Smooth muscle cell (in vitro differentiated cells): ENCODE results near the gene BCL11B. TPM values are rescaled to one million over a fixed set of nuclear protein-coding genes. Genes with fewer than 3 reads are reported as not detected.

Source experiments
- DNase-seq: peaks from one replicate; lab custom pipeline; 2025; ENCODE audit not compliant: unreplicated experiment; lab: John Stamatoyannopoulos, UW
- H2AFZ ChIP-seq: fragments of 200-600 bp; sonication (generic); 2 replicates; pipeline ENCODE4 v1.6.0; 2016; ENCODE audit warnings: antibody characterized with exemption, low read depth, mild to moderate bottlenecking
- H3F3A ChIP-seq: fragments of 200-600 bp; sonication (generic); 2 replicates; pipeline ENCODE4 v1.6.0; 2017; ENCODE audit warnings: antibody characterized with exemption, low read depth
- H3K27ac ChIP-seq: fragments of 200-600 bp; sonication (generic); 2 replicates; pipeline ENCODE4 v1.5.1; 2016; ENCODE audit warnings: low read depth, mild to moderate bottlenecking
- H3K27me3 ChIP-seq: fragments of 200-600 bp; sonication (generic); 2 replicates; pipeline ENCODE4 v1.6.1; 2016; ENCODE audit warnings: low read depth, mild to moderate bottlenecking
- H3K36me3 ChIP-seq: fragments of 200-600 bp; sonication (generic); 2 replicates; pipeline ENCODE4 v1.5.1; 2016; ENCODE audit warnings: low read depth
- H3K4me1 ChIP-seq: fragments of 200-600 bp; sonication (generic); 2 replicates; pipeline ENCODE4 v1.5.1; 2016; ENCODE audit warnings: low read depth
- H3K4me2 ChIP-seq: fragments of 200-600 bp; sonication (generic); 2 replicates; pipeline ENCODE4 v1.6.0; 2016; ENCODE audit warnings: mild to moderate bottlenecking
- H3K4me3 ChIP-seq: fragments of 200-600 bp; sonication (generic); 2 replicates; pipeline ENCODE4 v1.5.1; 2016; ENCODE audit warnings: mild to moderate bottlenecking
- H3K79me2 ChIP-seq: fragments of 200-600 bp; sonication (generic); 2 replicates; pipeline ENCODE4 v1.6.0; 2016; ENCODE audit warnings: low read depth, mild to moderate bottlenecking
- H3K9ac ChIP-seq: fragments of 200-600 bp; sonication (generic); 2 replicates; pipeline ENCODE4 v1.6.0; 2016; ENCODE audit warnings: low read depth
- H3K9me3 ChIP-seq: fragments of 200-600 bp; sonication (generic); replicated peaks from 2 replicates; pipeline ENCODE4 v1.5.1; 2016; ENCODE audit warnings: low read depth
- H4K20me1 ChIP-seq: fragments of 200-600 bp; sonication (generic); 2 replicates; pipeline ENCODE4 v1.6.0; 2016; ENCODE audit warnings: low read depth
- WGBS: methylation state at CpG from one replicate; pipeline ENCODE4 v1.1.7; 2016; ENCODE audit warnings: low lambda C conversion rate; 5-methylcytosine and 5-hydroxymethylcytosine counted together
- polyA plus RNA-seq: library from polyadenylated mRNA; unstranded; fragments of >200 nt; fragmentation: Nextera tagmentation; extraction: Ambion mirVana; gene quantifications from 2 replicates; pipeline ENCODE4 v1.2.1, GENCODE V29; 2016
- total RNA-seq: library from RNA; depleted of rRNA; stranded (reverse); fragments of >200 nt; gene quantifications from 2 replicates; pipeline ENCODE4 v1.2.3, GENCODE V29; 2014
- TF ChIP-seq, protein P1 (sequence below): fragments of 200-600 bp; sonication (generic); IDR thresholded peaks from 2 replicates; pipeline ENCODE4 v1.5.1; 2017; ENCODE audit warnings: borderline replicate concordance, mild to moderate bottlenecking, antibody characterized with exemption; ENCODE audit not compliant: insufficient read depth, poor library complexity, severe bottlenecking

The BCL11B gene
- total and polyA plus RNA-seq, 2 experiments from 2014 or later = 0.56 to 3.0 TPM

- Histone ChIP-seq H2AFZ (no peak overlapping the region), H3K27me3 (no peaks in the 10 kb centered on the region), H3K4me3 (no peak overlapping the region), H3K9ac (no peak overlapping the region), H3F3A (no peaks in the 10 kb centered on the region), H3K9me3 (no peaks in the 10 kb centered on the region), H3K4me1 (no peaks in the 10 kb centered on the region), H3K27ac (no peak overlapping the region), H4K20me1 (no peaks in the 10 kb centered on the region), H3K4me2 (no peak overlapping the region), H3K79me2 (no peaks in the 10 kb centered on the region), H3K36me3 (no peaks in the 10 kb centered on the region)
- TF ChIP-seq, protein P1, sequence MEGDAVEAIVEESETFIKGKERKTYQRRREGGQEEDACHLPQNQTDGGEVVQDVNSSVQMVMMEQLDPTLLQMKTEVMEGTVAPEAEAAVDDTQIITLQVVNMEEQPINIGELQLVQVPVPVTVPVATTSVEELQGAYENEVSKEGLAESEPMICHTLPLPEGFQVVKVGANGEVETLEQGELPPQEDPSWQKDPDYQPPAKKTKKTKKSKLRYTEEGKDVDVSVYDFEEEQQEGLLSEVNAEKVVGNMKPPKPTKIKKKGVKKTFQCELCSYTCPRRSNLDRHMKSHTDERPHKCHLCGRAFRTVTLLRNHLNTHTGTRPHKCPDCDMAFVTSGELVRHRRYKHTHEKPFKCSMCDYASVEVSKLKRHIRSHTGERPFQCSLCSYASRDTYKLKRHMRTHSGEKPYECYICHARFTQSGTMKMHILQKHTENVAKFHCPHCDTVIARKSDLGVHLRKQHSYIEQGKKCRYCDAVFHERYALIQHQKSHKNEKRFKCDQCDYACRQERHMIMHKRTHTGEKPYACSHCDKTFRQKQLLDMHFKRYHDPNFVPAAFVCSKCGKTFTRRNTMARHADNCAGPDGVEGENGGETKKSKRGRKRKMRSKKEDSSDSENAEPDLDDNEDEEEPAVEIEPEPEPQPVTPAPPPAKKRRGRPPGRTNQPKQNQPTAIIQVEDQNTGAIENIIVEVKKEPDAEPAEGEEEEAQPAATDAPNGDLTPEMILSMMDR = no peak
- no peak for DNase-seq
- WGBS = 86% methylated on average over 27 of the region's 27 CpGs
These were observed 125.2 kb downstream of the BCL11B start for GRCh38 chr14:99146616-99147365.

DNA sequence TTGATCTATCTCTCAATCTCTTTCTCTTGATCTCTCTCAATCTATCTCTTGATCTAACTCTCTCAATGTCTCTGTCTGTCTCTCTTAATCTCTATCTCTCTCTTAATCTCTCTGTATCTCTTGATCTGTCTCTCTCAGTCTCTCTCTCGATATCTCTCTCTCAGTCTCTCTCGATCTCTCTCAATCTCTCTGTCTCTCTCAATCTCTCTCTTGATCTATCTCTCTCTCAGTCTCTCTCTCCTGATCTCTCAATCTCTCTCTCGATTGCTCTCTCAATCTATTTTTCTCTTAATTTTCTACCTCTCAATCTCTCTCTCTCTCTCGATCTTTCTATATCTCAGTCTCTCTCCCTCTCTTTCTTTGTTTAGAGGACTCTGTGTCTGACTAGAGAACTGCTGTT lies 126.7 kb downstream of the BCL11B start:
- Histone ChIP-seq H3K36me3 (no peaks in the 10 kb centered on the region), H3K9ac (no peak overlapping the region), H3K4me2 (no peak overlapping the region), H3K27ac (no peak overlapping the region), H3K79me2 (no peaks in the 10 kb centered on the region), H3K4me3 (no peak overlapping the region), H2AFZ (no peak overlapping the region), H4K20me1 (no peaks in the 10 kb centered on the region), H3K4me1 (no peaks in the 10 kb centered on the region), H3F3A (no peaks in the 10 kb centered on the region), H3K9me3 (no peaks in the 10 kb centered on the region), H3K27me3 (no peaks in the 10 kb centered on the region)
- TF ChIP-seq, protein P1 = no peak
- 98% methylated on average over 4 of the region's 4 CpGs for WGBS
- DNase-seq = no peak

- H3K4me3 ChIP-seq = no peak overlapping the region
- WGBS = 80% methylated on average over 4 of the region's 4 CpGs
- no peaks in the 10 kb centered on the region for H3K9me3 ChIP-seq
- no peak overlapping the region for H2AFZ ChIP-seq
- H3F3A ChIP-seq = no peaks in the 10 kb centered on the region
- no peaks in the 10 kb centered on the region for H3K36me3 ChIP-seq
- H3K27me3 ChIP-seq = no peaks in the 10 kb centered on the region
- H4K20me1 ChIP-seq = no peaks in the 10 kb centered on the region
- H3K9ac ChIP-seq = no peak overlapping the region
- no peaks in the 10 kb centered on the region for H3K79me2 ChIP-seq
- TF ChIP-seq, protein P1 = no peak
- no peak for DNase-seq
- H3K4me2 ChIP-seq = no peak overlapping the region
- no peak overlapping the region for H3K27ac ChIP-seq
- H3K4me1 ChIP-seq = no peaks in the 10 kb centered on the region
These were observed 128.2 kb downstream of the BCL11B start for GRCh38 chr14:99143793-99144192.

- Histone ChIP-seq H2AFZ (no peak overlapping the region), H3K4me3 (no peak overlapping the region), H3K4me2 (no peak overlapping the region), H3K27ac (no peak overlapping the region), H3K79me2 (no peaks in the 10 kb centered on the region), H3K4me1 (no peaks in the 10 kb centered on the region), H3K9ac (no peak overlapping the region), H3F3A (no peaks in the 10 kb centered on the region), H3K36me3 (no peaks in the 10 kb centered on the region), H4K20me1 (no peaks in the 10 kb centered on the region), H3K9me3 (no peaks in the 10 kb centered on the region), H3K27me3 (no peaks in the 10 kb centered on the region)
- WGBS = 26% methylated on average over 2 of the region's 2 CpGs
- no peak for DNase-seq
- TF ChIP-seq, protein P1 = no peak
These were observed 128.9 kb downstream of the BCL11B start for GRCh38 chr14:99143126-99143525.
